Transverse colon (tissue), 3 donors: ENCODE data around the gene MARCHF7.

Source experiments
- EP300 ChIP-seq: sonication (generic); formaldehyde crosslinking; IDR thresholded peaks from one replicate; pipeline ENCODE4 v1.6.1; 2017; ENCODE audit warnings: antibody characterized with exemption, low read depth
- TF ChIP-seq, protein P1 (sequence below), 5 experiments: fragments of 200-600 bp in 3 of 5; fragments of 450-650 bp in 2 of 5; sonication (generic) in 3 of 5; IDR thresholded peaks; 1 replicate in 2 of 5; 2 replicates in 3 of 5; pipeline ENCODE4 v1.5.1; 2016 to 2017; ENCODE audit warnings: antibody characterized with exemption in 5 of 5, inconsistent platforms in 3 of 5, mild to moderate bottlenecking in 2 of 5, moderate library complexity in 1 of 5

DNA sequence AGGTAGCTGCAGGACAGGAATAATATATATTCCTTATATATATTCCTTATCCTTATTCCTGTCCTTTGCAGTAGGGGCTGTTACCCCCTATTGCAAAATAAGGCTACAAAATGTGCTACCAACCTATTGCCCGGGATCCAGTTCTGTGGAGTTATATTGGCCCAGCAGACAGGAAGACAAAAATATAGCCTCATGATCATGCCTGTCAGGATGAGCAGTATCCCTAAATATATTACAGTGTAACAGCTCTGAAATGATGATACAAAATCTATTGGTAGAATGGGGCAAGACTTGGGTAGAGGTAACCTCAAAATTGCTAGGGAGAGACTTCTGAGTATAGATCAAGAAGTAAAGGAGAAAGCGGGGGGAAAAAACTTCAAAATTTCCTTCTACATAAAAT lies 31.6 kb upstream of the MARCHF7 start:
- TF ChIP-seq, protein P1, sequence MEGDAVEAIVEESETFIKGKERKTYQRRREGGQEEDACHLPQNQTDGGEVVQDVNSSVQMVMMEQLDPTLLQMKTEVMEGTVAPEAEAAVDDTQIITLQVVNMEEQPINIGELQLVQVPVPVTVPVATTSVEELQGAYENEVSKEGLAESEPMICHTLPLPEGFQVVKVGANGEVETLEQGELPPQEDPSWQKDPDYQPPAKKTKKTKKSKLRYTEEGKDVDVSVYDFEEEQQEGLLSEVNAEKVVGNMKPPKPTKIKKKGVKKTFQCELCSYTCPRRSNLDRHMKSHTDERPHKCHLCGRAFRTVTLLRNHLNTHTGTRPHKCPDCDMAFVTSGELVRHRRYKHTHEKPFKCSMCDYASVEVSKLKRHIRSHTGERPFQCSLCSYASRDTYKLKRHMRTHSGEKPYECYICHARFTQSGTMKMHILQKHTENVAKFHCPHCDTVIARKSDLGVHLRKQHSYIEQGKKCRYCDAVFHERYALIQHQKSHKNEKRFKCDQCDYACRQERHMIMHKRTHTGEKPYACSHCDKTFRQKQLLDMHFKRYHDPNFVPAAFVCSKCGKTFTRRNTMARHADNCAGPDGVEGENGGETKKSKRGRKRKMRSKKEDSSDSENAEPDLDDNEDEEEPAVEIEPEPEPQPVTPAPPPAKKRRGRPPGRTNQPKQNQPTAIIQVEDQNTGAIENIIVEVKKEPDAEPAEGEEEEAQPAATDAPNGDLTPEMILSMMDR (IDR thresholded peaks at IDR 0.05), result no peak
- TF ChIP-seq EP300, result no peak
